OCI-LY1 (cell line): ENCODE measurements around the gene HMCES.

Source experiments
- EZH2 ChIP-seq: fragments of 200-600 bp; sonication (generic), shearing (Covaris generic); IDR thresholded peaks from 2 replicates; pipeline ENCODE4 v1.8.0; 2017; ENCODE audit warnings: borderline replicate concordance, mixed run types, mild to moderate bottlenecking, antibody characterized with exemption, low read length, moderate library complexity, mixed read lengths
- TF ChIP-seq, protein P1 (sequence below): fragments of 200-600 bp; sonication (generic), shearing (Covaris generic); IDR thresholded peaks from 2 replicates; pipeline ENCODE4 v1.5.1; 2017; ENCODE audit warnings: mild to moderate bottlenecking, antibody characterized with exemption, low read length, moderate library complexity, mixed read lengths

DNA sequence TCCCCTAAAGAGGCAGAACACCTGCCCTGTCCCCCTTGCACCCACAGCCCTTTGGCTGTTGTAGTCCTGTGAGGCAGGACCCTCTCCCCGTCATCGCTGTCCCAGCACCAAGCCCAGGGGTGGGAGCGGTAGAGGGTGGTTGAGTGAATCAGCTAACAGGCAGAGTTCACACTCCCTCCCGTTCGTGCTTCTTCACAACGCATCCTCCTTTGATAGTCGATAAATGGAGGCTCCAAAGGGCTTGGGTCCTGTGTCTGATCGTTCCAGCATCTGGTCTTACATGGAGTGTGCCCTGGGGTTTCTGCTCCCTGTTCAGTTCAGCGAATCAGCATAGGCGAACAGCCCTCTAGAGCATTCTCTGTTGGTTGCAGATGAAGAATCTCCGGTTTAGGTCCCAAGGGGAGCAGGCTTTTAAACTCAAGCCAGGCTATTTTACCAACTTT is 820 bp upstream of the HMCES start:
- TF ChIP-seq, protein P1, sequence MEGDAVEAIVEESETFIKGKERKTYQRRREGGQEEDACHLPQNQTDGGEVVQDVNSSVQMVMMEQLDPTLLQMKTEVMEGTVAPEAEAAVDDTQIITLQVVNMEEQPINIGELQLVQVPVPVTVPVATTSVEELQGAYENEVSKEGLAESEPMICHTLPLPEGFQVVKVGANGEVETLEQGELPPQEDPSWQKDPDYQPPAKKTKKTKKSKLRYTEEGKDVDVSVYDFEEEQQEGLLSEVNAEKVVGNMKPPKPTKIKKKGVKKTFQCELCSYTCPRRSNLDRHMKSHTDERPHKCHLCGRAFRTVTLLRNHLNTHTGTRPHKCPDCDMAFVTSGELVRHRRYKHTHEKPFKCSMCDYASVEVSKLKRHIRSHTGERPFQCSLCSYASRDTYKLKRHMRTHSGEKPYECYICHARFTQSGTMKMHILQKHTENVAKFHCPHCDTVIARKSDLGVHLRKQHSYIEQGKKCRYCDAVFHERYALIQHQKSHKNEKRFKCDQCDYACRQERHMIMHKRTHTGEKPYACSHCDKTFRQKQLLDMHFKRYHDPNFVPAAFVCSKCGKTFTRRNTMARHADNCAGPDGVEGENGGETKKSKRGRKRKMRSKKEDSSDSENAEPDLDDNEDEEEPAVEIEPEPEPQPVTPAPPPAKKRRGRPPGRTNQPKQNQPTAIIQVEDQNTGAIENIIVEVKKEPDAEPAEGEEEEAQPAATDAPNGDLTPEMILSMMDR = no peak
- no peak for TF ChIP-seq EZH2
